HTERT RPE-1 (cell line): Measurements from ENCODE around the gene PPP1R36.
"Not testable (repeated sequence)": the region's sequence is repeated elsewhere in the genome, so short reads cannot be mapped to it uniquely, and the experiment has no call there.

ENCODE experiments used
- in situ Hi-C: fragments of 300-500 bp; cut with MboI; formaldehyde crosslinking; loops from 4 replicates; pipeline ENCODE4 v1.14.3; 2020; ENCODE audit warnings: low sequenced_read_pairs

PPP1R36 gene

GRCh38 chr14:64549791-64550620, at the start of gene PPP1R36:
TSS of gene PPP1R36 (plus strand) at chr14:64549961. CDS start at chr14:64549998, 37 bp downstream.
- in situ Hi-C loops, result no loop called here

- in situ Hi-C loops, result no loop called here
Measured at GRCh38 chr14:64500088-64500487, 49.7 kb upstream of the PPP1R36 start.

GRCh38 chr14:64501411-64502171, 48.2 kb upstream of the PPP1R36 start:
- in situ Hi-C loops, result no loop called here

- in situ Hi-C loops, result no loop called here
Measured at GRCh38 chr14:64502456-64502855, 47.3 kb upstream of the PPP1R36 start.

- in situ Hi-C loops, result no loop called here
Measured at GRCh38 chr14:64502887-64503433, 46.8 kb upstream of the PPP1R36 start.

- in situ Hi-C loops, result no loop called here
Measured at GRCh38 chr14:64503434-64504309, 46.1 kb upstream of the PPP1R36 start, which contains the start of gene ZBTB25. TSS of gene ZBTB25 (minus strand) at chr14:64503838. CDS start at chr14:64490533, 13,305 bp downstream.

- in situ Hi-C loops, result no loop called here
Measured at GRCh38 chr14:64504310-64504896, 45.4 kb upstream of the PPP1R36 start, which contains the start of gene ZBTB1. TSS of gene ZBTB1 (plus strand) at chr14:64504770. CDS start at chr14:64521505, 16,735 bp downstream.

GRCh38 chr14:64504897-64505794, 44.6 kb upstream of the PPP1R36 start:
- in situ Hi-C loops, result no loop called here

- in situ Hi-C loops, result no loop called here
Measured at GRCh38 chr14:64506721-64507120, 43.0 kb upstream of the PPP1R36 start.

GRCh38 chr14:64507376-64508156, 42.2 kb upstream of the PPP1R36 start:
- in situ Hi-C loops, result no loop called here

GRCh38 chr14:64508215-64508776, 41.5 kb upstream of the PPP1R36 start:
- in situ Hi-C loops, result no loop called here

GRCh38 chr14:64509036-64509435, 40.7 kb upstream of the PPP1R36 start:
- in situ Hi-C loops, result no loop called here

GRCh38 chr14:64510825-64511671, 38.7 kb upstream of the PPP1R36 start:
- in situ Hi-C loops, result no loop called here

- in situ Hi-C loops, result no loop called here
Measured at GRCh38 chr14:64513271-64513670, 36.5 kb upstream of the PPP1R36 start.

- in situ Hi-C loops, result no loop called here
Measured at GRCh38 chr14:64515053-64515452, 34.7 kb upstream of the PPP1R36 start.

- in situ Hi-C loops, result no loop called here
Measured at GRCh38 chr14:64516969-64517368, 32.8 kb upstream of the PPP1R36 start.

- in situ Hi-C loops, result not testable (repeated sequence)
Measured at GRCh38 chr14:64517667-64518066, 32.1 kb upstream of the PPP1R36 start.
